GM04504 (cell line): ENCODE data around the gene RAB34.

Source experiments
- DNase-seq: peaks from one replicate; pipeline ENCODE4 v3.0.0-alpha.2; 2012; ENCODE audit warnings: low read depth

RAB34 gene

DNA sequence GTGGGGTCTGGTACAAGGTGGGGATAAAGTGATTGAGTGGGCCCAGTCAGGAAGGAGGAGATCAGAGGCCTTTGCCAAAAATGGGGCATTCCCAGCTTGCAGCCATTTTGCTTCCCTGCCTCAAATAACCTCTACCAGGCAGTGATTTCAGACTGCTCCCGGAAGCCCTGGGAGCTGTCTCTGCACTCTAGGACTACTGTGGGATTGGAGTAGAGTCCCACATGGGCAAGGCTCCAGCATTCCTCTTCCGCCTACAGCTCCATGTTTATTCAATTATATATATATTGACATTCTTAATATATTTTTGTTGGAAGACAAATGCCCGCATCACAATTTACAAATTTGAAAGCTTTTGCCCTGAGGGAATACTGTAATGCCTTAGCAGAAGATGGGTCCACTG is 42.2 kb downstream of the RAB34 start:
- no peak for DNase-seq

GRCh38 chr17:28669918-28670317 is 47.8 kb downstream of the RAB34 start:
- DNase-seq: no peak

DNA sequence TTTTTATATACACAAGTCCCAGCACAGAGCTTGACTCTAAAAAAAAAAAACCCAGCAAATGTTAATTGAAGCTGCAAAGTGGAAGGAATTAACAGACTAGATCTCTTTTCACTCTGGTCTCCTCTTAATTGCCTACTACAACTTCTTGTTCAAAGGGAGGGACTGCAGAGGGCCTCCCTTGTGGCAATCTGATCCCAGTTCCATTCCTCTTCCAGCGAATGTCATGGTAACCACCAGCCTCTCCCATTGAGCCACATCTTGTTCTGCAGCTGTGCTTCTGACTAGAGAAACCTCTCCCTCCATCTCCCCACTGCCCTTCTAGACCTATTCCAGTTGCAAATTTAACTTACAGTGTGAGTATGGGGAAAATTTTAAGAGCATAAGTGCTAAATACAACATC is 49.8 kb downstream of the RAB34 start:
- DNase-seq: no peak

DNA sequence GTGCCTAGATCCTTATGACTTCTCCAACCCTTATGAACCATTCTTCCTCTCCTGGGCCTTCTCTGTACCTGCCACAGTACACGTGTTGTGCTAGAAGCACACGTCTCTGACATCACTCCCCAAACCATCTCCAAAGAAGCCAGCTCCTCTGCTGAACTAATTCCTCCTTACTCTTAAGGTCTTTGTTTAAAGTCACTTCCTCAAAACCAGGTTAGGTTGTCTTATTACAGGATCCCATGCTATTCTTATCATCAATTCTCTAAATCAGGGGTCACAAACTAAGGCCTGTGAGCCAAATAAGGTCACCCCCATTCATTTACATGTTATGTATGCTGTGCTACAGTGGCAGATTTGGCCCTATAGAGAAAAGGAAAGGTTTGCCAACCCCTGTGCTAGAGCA is 51.7 kb downstream of the RAB34 start:
- no peak for DNase-seq
